Stimulated activated CD4-positive, alpha-beta T cell treated with anti-CD3 and anti-CD28 coated beads, Interleukin-4, amount 100 ng/mL, for 24 hours (primary cell): ENCODE data around the gene RHOBTB1.

Source experiments
- DNase-seq: peaks from one replicate; pipeline ENCODE4 v3.0.0-alpha.2; 2020

RHOBTB1 gene

DNA sequence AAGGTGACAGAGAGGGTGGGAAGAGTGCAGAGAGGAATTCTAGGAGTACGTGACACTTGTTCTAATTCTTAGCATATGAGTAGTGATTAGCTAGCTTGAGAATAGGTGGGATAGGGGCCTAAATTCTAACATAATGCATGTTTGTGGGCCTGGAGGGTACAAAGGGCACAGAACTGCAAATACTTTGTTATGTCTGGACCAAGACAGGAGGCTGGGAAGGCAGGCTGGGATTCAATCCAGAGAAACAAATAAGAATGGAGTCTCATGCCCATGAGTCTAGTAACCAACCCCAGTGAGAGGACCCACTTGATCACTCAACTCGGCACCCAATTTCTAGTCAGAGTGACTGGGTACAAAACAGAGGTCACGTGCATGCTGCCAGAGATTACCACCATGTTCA, 40.9 kb downstream of the RHOBTB1 start:
- DNase-seq, result no peak

DNA sequence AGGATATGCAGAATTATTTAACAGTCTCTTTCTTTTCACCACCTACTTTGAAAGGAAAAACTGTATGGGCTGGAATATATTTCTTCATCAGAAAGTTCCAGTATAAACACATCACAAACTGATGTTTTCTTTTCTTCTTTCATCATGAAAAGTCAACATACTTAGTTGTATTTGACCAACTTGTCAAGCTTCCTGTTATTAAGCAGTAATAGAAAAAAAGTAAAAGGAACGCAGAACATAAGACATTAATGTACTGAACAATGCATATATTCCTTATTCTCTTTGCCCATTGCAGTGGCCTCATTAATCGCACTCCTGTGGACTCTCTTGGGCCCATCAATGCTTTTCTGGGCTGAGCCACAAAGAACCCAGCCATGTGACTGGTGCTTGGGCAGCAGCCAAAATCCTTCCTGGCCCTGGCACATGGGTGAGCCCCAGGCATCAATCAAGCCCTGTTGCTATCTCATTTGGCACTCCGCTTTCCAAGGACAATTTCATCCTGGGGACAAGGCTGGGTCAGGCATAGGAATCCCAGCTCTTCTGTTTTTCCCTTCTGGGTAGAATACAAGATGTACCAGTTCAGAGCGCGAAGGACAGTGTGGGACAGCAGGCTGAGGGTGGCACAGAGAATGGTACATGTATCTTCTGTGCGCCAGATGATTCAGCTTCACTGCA, 42.3 kb downstream of the RHOBTB1 start:
- no peak for DNase-seq

DNA sequence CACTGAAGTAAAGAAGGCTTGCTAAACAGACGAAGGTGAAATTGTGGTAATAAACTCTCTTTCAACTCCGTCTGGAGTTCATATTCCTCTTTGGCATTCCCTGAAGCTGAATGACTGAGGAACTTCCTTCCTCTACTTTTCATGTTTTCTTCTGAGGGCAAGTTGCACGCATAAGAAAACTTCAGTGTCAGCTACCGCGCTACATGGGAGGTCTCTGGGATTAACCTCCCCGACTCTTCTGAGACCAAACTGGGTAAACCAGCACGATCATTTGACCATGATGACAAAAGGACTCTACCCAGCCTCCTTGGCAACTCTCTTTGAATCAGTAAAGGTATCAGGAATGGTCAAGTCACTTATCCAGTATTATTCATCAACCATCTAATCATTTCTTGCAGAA, 44.7 kb downstream of the RHOBTB1 start:
- DNase-seq, result no peak

DNA sequence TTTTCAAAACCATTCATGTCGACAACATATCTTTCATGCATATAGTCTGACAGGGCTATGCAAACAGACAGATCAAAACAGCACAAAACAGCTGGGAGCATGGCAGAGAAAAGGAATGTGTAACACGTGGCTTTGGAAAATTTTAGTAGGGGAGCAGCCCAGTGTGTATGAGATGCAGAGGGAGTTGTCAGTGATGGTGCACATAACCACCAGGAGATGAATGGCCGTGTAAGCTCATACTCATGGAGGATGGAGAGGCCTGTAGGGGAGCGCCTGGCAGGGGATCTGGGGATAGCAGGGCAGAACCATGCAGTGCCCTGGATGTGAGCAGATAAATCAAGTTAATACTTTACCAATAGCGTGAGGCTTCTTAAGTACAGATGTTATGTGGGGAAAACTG, 45.7 kb downstream of the RHOBTB1 start:
- DNase-seq, result no peak

DNA sequence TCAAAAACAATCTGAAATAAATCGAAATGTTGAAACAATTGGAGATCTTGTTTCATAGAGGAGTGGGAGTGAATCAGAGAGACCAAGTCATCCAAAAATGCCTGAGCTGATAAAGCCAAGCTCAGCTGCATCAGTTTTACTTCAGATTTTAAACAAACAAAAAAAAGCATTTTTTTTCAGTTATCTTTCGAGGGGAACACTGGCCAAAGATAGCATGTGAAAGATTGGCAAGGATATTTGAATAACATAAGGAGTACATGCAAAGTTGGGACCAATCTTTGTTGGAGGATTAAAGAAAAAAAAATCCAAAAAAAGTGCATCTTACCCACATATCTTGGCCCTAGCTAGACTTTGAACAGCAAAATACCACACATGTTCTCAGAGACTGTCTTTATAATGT, 47.2 kb downstream of the RHOBTB1 start:
- no peak for DNase-seq

DNA sequence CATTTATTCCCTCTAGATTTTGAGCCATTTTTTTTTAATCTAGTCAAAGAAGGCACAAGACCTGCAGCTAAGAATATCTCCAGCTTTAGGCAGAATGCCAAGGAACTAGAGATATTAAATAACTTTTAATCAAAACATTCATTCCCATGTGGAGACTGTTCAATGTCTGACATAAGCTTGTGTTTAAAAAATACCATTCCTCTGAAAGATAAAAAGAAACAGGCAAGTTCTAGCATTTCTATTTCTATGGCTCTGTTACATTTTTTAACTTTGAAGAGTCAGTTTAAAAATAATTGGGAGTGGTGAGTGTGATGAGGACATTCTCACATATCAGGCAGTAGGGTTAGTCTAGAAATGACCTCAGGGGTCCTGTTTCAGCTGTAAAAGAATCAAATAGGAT, 48.0 kb downstream of the RHOBTB1 start:
- no peak for DNase-seq

DNA sequence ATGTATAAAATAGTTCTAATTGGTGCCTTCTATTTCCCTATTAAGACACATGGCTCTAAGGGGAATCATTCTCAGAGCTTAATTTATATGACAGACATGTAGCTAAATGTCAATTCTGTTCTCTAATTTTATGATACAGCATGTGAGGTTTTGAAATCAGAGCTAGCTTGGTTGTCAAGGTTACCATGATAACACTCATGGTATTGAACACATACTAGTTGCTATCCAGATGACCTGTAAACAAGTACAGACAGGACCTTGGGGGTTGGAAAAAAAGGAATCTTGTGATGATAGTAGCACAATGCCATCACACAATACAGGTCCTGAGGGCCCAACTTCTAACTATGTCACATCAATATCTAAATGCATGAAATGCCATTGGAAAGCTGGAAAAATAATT, 49.2 kb downstream of the RHOBTB1 start:
- no peak for DNase-seq

DNA sequence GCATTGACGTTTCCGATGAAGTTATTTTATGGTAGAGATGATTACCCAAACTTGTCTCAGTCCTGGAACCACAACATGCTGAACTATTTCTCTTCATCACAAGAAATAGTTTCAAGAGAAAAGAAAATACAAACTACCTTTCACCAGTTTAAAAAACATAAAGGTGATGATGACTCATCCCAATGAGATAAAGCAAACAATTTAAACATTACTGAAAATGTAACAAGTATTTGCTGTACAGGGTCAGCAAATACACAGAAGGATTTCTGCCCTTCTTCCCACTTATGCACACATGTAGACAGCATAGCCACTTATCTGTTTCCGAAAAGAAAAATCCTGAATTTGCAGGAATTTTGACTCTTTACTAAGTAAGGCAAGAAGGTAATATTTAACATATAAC, 50.8 kb downstream of the RHOBTB1 start:
- DNase-seq, result no peak

DNA sequence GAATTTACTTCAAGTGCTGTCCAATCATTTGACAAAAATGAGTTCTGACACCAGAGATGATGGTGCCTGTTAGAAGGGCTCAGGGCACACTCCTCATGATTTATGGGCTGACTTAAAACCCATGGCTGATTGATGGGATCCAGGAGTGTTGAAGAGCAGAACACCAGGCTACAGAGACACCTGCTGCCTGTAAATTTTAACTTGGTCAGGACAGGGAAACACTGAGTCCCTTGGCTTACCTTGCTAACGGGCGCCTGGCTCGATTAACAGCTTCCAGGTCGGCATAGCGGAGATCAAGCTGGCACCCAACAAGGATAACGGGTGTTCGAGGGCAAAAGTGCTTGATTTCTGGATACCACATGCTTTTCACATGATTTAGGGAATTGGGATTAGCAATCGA, 51.4 kb downstream of the RHOBTB1 start:
- no peak for DNase-seq

DNA sequence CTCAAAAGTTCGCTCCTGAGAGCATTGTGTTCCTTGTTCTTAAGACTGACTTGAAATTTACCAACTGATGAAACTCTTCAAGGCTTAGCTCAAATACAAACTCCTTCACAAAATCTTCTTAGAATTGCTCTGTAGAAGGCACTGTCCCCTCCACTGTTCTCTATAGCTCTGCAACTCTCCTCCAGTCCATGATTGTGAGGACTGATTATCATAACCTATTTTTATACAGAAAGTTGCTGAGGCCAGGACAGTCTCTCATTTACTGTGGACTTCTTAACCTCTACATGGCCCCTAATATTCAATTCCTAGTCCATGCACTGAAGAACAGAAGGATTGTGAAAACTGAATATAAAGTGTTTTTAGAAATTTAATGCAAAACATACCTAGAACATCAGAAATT, 53.2 kb downstream of the RHOBTB1 start:
- DNase-seq, result no peak

DNA sequence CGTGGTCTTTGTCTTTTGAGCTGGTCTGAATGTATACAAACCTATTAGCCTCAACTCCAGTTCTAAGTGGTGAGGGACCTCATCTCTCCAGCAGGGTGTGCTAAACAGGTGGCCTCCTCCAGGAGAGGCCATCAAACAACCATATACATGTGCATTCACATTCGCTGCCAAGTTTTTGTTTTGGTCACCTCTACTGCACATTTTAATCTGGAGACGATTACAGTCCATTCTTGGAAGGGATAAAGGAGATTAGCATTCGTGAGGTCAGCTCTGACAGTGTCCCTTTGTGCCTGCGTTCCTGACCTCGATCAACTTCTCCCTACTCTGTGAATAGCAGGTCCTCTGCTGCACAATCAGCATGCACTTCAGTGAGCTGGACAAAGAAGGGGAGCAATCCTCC, 60.8 kb downstream of the RHOBTB1 start:
- no peak for DNase-seq

DNA sequence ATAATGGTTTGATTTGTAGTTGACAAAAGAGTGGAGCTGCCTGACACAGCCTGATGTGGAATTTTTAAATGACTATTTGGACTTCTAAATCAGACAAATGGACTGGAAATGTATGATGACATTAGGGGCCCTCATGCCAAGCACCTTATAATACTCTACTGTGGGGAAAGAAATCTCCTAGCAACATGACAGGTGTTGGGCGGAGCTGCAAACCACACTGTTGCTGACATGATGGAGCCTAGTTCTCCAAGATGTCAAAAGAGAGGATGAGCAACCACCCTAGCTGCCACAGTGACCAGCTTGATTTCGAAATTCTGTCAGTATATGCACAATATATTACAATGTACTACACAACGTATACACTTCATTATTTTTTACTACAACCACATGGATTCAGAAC, 65.8 kb downstream of the RHOBTB1 start:
- no peak for DNase-seq

DNA sequence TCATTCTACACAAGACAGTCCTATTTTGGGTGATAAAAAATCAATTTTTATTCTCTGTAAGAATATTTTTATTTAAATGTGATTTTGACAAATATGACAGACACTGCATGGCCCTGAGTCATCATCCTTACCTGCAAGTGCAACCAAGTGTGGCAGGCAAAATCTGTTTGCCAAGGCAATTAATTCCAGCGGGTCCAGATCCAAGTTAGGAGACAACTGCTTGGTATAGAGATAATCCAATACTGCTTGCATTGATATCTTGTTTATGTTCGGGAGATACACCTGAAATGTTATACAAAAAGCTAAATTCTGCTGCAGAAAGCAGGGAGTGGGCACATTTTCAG, 66.2 kb downstream of the RHOBTB1 start:
- DNase-seq, result no peak

DNA sequence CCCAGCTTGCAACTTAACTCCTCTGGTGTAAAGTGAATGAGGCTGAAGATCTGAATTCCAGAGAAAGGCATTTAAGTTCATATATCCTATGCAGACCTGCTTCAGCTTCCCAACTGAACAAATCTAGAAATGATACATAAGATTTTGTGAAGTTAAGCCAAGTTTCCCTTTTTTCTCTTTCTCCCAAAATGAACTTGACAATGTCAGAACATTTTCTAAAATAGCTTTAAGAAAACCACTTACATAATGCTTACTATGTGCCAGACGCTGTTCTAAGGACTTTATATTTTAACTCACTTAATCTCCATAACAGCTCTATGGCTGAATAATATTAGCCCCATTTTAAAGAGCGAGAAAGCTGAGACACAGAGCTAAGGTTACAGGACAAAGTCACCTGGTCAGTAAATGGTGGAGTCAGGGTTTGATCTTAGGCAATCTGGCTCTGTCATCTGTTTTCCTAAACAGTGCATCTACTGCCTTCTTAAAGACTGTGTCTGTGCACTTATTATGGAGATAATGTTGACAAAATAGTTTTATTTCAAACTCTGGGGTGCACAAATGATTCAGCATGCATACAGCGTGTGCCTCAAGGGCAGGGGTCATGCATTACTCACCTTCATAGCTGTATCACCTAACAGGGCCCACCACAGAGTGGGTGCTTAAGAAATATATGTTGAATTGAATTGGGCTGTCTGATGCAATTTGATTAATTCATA, 66.8 kb downstream of the RHOBTB1 start:
- no peak for DNase-seq

DNA sequence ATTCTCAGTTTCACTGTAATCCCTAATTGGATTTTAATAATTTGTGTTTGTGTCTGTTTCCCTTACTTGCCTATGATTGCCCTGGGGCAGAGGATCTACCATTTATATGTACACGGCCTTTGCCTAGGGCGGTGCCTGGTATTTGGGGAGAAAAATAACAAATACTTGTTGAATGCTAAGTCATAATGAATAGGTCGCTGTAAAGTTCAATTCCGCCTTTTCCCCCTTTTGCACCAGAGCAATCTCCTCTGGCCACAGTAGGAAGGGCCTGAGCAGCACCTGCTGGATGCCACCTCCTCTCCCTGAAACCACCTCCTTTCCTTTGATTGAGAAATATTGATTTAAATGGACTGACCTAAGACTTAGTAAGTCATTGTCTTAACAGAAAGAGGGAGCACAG, 70.2 kb downstream of the RHOBTB1 start:
- no peak for DNase-seq

DNA sequence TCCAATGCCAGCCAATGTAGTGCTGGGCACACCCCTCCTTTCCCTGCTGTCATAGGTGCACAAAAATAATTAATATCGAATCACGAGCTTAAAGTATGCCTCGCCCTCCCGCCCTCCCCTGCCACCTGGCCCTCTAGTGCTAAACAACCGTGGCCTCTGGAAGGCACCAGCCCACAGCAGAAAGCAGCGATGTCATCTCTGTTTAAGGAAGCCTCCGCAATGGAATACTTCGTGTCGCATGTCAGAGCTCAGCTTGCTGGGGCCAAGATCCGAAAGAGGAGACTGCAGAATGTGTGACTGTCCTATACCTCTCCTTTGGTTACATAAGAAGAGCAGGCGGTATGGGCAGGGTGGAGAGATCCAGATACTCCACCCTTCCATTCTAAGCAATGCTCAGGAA, 71.5 kb downstream of the RHOBTB1 start:
- no peak for DNase-seq

DNA sequence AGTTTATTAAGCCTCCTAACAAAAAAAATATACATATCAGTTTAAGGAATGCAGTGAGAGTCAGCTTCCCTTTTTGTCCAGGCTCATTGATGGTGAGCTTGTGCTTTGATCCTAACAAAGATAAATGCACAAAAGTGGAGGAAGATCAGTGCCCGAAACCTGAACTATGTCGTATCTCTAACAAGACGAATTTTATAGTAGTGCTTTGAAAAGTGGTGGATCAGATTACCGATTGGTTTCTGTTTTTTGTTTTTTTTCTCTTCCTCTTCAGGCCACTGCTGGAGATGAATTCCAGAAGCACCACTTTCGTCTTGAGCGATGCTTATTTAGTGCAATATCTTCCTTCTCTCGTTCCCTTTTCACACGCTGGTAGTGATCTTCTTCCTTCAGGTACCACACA, 72.8 kb downstream of the RHOBTB1 start:
- no peak for DNase-seq

DNA sequence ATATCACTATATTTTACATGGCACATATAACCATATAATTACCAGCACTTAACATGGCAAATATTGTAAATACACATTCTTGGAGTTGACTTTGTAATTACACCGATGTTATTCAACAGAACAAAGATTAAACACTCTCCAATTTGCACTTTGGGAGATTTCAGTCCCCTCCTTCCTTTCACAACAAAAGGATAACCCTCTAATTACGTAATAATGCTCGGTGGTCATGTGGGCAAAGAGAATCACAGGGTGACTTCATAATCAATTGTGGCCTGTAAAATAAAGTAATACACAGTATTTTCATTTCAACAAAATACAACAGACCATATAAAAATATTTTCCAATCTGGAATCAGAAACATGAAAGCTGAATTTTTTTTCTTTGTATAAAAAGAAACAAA, 73.2 kb downstream of the RHOBTB1 start:
- no peak for DNase-seq

DNA sequence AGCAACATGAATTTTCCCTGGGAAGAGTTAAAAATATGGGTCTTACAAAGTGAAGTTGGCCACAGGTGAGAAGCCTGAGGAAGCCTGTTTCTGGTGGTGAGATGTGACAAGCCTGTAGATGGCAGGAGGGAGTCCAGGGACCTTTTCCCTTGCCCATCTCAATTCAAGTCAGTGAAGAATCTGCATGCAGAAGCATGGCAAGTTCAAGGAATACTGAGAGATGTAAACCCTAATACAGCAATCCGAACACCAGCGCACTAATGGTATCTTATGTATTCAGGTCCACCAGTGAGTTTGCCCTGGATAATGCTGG, 73.6 kb downstream of the RHOBTB1 start:
- no peak for DNase-seq

DNA sequence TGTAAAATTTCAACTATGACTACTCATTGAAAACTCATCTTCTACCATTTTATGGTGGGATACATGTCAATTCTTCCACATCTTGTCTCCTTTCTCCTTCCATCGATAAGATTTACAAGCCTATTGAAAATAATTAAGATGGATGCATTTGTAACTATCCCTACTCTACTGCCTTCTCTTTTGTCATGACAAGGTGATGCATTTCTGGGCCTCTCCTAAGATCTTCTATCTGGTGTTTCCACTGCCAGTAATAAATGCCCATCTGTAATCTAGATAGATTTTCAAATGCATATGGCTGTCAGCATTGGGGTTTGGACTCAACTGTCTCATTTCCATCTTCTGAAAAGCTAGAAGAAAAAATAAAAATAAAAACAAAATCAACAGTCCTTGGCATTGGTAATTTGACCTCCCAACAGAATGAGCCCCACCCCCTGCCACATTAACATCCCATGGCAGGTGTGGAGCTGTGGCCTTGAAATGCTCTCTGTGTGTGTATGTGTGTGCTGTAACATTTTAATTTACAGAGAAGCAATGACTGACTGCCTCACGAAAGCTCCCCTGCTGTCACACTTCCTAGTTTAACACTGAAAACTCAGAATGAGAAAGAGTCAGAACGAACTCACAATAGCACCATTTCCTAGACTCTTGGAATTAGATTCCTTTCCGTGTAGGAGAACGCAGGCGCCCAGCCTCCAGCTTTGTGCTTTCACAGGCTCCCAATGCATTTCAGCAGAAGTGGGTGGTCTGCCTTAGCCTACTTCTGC, 74.2 kb downstream of the RHOBTB1 start:
- DNase-seq, result no peak

DNA sequence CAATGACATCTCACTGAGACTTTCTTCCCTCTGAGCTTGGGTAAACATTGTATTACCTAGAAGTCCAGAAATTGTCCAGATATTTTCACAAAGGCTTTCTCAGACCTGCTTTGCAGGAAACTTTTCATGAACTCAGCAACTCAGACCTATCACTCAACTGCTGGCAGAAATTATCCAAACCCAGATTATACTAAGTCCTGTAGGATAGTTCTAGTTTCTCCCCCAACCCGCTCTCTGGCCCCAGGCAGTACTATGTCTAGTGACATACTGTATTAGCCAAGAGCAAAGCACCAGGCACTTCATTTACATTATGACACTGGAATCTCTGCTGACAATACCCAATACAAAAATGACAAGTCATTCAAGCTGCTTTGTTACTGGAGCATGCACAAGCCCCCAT, 75.0 kb downstream of the RHOBTB1 start:
- DNase-seq, result no peak

DNA sequence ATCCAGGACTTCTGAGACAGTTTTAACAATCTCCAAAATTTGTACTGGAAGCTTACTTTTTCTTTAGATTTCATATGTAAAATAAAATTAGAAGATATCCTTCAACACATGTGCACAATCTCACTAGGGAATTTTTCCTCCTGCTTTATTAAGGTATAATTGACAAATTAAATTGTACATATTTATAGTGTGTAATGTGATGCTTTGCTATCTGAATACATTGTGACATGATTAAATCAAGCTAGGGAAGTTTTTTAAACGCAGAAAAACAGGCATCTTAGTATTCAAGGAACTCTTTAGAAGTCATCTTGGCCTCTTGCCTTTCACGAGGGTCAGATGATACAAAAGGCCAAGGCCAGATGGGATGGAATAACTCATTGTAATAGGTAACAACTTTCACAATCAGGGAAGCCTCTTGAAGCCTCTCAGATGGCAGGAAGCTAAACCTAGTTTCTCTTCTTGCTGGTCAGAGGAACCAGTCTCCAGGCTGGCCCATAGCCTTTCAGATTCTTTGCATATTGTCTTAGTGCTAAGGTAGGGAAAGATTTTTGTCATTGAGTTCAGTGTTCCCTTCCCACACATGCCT, 78.7 kb downstream of the RHOBTB1 start:
- DNase-seq, result no peak

DNA sequence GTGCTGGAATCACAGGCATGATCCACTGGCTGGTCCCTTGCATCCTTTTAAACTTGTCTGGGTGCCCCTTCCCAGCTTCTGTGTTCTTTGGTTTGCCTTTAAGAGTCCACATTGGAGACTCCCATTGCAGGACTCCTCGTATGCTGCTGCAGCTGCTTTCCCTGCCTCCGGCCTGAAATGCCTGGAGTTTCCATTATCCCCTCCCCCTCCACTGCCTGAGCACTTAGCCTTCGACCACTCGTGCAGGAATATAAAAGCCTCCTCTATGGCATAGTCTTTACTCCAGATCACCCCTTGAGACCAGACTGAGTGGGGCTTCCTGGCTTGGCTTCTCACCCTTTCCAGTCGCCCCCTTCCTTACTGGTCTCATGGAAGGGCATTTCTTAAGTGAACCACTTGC, 80.2 kb downstream of the RHOBTB1 start:
- no peak for DNase-seq

DNA sequence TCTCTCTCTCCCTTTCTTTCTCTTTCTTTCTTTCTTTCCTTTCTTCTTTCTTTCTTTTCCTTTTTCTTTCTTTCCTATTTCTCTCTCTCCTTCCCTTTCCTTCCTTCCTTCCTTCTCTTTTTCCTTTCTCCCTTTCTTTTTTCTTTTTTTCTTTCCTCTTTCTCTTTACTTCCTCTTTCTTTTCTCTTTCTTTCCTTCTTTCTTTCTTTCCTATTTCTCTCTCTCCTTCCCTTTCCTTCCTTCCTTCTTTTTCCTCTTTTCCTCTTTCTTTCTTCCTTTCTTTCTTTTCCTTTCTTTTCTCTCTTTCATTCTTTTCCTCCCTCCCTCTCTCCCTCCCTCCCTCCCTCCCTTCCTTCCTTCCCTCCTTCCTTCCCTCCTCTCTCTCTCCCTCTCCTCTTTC, 81.5 kb downstream of the RHOBTB1 start:
- DNase-seq, result no peak
